Esophagus muscularis mucosa (tissue), 4 donors: ENCODE measurements around the gene RAB4A.

Source experiments
- CTCF ChIP-seq, 3 experiments: fragments of 200-600 bp in 2 of 3; fragments of 450-650 bp in 1 of 3; sonication (generic) in 2 of 3; IDR thresholded peaks; one replicate each; pipeline ENCODE4 v1.5.1; 2017 to 2019; ENCODE audit warnings: antibody characterized with exemption in 3 of 3, mild to moderate bottlenecking in 2 of 3, moderate library complexity in 1 of 3
- EP300 ChIP-seq: sonication (generic); formaldehyde crosslinking; IDR thresholded peaks from one replicate; pipeline ENCODE4 v1.6.1; 2017; ENCODE audit warnings: antibody characterized with exemption
- POLR2A ChIP-seq: fragments of 450-650 bp; IDR thresholded peaks from one replicate; pipeline ENCODE4 v1.6.1; 2017; ENCODE audit warnings: antibody characterized with exemption, moderate library complexity, mild to moderate bottlenecking, low read depth

- TF ChIP-seq EP300, result no peak
- TF ChIP-seq CTCF (IDR thresholded peaks at IDR 0.05), result no peak
- no peak for TF ChIP-seq POLR2A
Measured at GRCh38 chr1:229297746-229298145, 26.8 kb downstream of the RAB4A start.
